GM12892 (cell line): Measurements from ENCODE around the gene ADCY1.

Experiments used
- DNase-seq: peaks from one replicate; pipeline ENCODE4 v3.0.0; 2011; ENCODE audit not compliant: insufficient read length
- FAIRE-seq: peaks from 2 replicates; lab custom pipeline; 2011; peaks lifted over from hg19 to GRCh38; lab: Jason Lieb, UNC
- POLR2A ChIP-seq: IDR thresholded peaks from 2 replicates; pipeline ENCODE4 v1.6.1; 2011; ENCODE audit warnings: low read depth, low read length, control low read depth
- POLR2AphosphoS5 ChIP-seq: IDR thresholded peaks from 2 replicates; pipeline ENCODE4 v1.6.1; 2011; ENCODE audit warnings: low read depth, low read length, control low read depth
- TAF1 ChIP-seq: IDR thresholded peaks from 2 replicates; pipeline ENCODE4 v1.6.1; 2011; ENCODE audit warnings: low read depth, mild to moderate bottlenecking, control low read depth, low read length, borderline replicate concordance

The ADCY1 gene

GRCh38 chr7:45700556-45700955, 126.4 kb downstream of the ADCY1 start:
- FAIRE-seq = no peak
- TF ChIP-seq POLR2AphosphoS5 = no peak
- no peak for DNase-seq

- FAIRE-seq (no peak), DNase-seq (no peak)
- no peak for TF ChIP-seq POLR2A
- TF ChIP-seq POLR2AphosphoS5 = no peak
- no peak for TF ChIP-seq TAF1
Measured at GRCh38 chr7:45701701-45702510, 127.7 kb downstream of the ADCY1 start.

- DNase-seq (no peak), FAIRE-seq (no peak)
- no peak for TF ChIP-seq TAF1
- no peak for TF ChIP-seq POLR2A
- no peak for TF ChIP-seq POLR2AphosphoS5
Measured at GRCh38 chr7:45702751-45703150, 128.6 kb downstream of the ADCY1 start.

GRCh38 chr7:45703373-45703821, 129.2 kb downstream of the ADCY1 start:
- DNase-seq = no peak
- no peak for FAIRE-seq
- TF ChIP-seq POLR2AphosphoS5 (no peak), TAF1 (no peak), POLR2A (no peak)

- DNase-seq (no peak), FAIRE-seq (no peak)
- no peak for TF ChIP-seq TAF1
- TF ChIP-seq POLR2AphosphoS5 = no peak
- TF ChIP-seq POLR2A = no peak
Measured at GRCh38 chr7:45703911-45704682, 129.9 kb downstream of the ADCY1 start.

GRCh38 chr7:45704683-45705016, 130.5 kb downstream of the ADCY1 start:
- TF ChIP-seq POLR2A (no peak), TAF1 (no peak), POLR2AphosphoS5 (no peak)
- no peak for FAIRE-seq
- no peak for DNase-seq

GRCh38 chr7:45708046-45708950, 134.1 kb downstream of the ADCY1 start:
- no peak for TF ChIP-seq POLR2A
- TF ChIP-seq POLR2AphosphoS5 = no peak
- no peak for TF ChIP-seq TAF1
- DNase-seq = no peak
- no peak for FAIRE-seq

- DNase-seq (no peak), FAIRE-seq (no peak)
- TF ChIP-seq TAF1 = no peak
- TF ChIP-seq POLR2A = no peak
- TF ChIP-seq POLR2AphosphoS5 = no peak
Measured at GRCh38 chr7:45709168-45710042, 135.2 kb downstream of the ADCY1 start.

GRCh38 chr7:45710271-45711160, 136.3 kb downstream of the ADCY1 start:
- TF ChIP-seq TAF1 (no peak), POLR2AphosphoS5 (no peak), POLR2A (no peak)
- DNase-seq (no peak), FAIRE-seq (no peak)

GRCh38 chr7:45711161-45711490, 137.0 kb downstream of the ADCY1 start:
- TF ChIP-seq TAF1 = no peak
- TF ChIP-seq POLR2AphosphoS5 = no peak
- no peak for TF ChIP-seq POLR2A
- FAIRE-seq (no peak), DNase-seq (no peak)
